Esophagus muscularis mucosa (tissue), 4 donors: ENCODE data around the gene TMEM186.

Experiments
- EP300 ChIP-seq: sonication (generic); formaldehyde crosslinking; IDR thresholded peaks from one replicate; pipeline ENCODE4 v1.6.1; 2017; ENCODE audit warnings: antibody characterized with exemption
- POLR2A ChIP-seq: fragments of 450-650 bp; IDR thresholded peaks from one replicate; pipeline ENCODE4 v1.6.1; 2017; ENCODE audit warnings: antibody characterized with exemption, moderate library complexity, mild to moderate bottlenecking, low read depth
- TF ChIP-seq, protein P1 (sequence below), 3 experiments: fragments of 200-600 bp in 2 of 3; fragments of 450-650 bp in 1 of 3; sonication (generic) in 2 of 3; IDR thresholded peaks; one replicate each; pipeline ENCODE4 v1.5.1; 2017 to 2019; ENCODE audit warnings: antibody characterized with exemption in 3 of 3, mild to moderate bottlenecking in 2 of 3, moderate library complexity in 1 of 3

DNA sequence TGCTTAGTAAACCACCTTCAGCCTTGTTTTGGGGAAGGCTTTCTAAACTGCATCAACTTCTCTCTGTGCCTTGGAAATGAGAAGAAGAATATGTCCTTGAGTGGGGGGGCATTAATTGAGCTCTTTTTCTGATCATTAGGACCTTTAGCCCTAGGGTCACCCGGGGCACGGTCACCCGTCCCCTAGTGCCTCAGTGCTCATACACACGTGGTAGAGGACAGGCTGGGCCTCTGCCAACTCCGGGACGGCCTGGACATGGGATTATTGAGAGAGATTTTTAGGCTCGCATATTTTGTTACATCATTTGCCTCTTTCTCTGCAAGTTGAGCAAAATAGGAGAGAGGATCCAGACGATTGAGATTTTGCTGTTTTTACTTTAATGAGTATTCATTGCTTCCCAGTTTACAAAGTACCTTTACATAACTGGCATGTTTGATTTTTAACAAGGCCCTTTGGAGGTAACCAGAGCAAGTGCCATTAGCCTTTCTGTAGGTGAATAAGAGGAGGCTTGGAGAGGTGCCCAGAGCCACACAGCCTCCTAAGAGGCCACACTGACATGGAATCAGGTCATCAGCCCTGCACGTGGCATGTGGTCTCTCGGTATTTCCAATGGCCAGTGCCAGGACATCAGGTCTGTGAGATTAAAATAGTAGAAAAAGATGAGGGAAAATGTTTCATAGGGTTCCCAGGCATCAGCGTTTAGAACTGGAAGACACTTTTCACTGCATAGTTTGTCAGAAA lies 11.3 kb upstream of the TMEM186 start:
- TF ChIP-seq POLR2A (no peak), EP300 (no peak)
- TF ChIP-seq, protein P1, sequence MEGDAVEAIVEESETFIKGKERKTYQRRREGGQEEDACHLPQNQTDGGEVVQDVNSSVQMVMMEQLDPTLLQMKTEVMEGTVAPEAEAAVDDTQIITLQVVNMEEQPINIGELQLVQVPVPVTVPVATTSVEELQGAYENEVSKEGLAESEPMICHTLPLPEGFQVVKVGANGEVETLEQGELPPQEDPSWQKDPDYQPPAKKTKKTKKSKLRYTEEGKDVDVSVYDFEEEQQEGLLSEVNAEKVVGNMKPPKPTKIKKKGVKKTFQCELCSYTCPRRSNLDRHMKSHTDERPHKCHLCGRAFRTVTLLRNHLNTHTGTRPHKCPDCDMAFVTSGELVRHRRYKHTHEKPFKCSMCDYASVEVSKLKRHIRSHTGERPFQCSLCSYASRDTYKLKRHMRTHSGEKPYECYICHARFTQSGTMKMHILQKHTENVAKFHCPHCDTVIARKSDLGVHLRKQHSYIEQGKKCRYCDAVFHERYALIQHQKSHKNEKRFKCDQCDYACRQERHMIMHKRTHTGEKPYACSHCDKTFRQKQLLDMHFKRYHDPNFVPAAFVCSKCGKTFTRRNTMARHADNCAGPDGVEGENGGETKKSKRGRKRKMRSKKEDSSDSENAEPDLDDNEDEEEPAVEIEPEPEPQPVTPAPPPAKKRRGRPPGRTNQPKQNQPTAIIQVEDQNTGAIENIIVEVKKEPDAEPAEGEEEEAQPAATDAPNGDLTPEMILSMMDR (IDR thresholded peaks at IDR 0.05), result no peak
